AG10803 (cell line): ENCODE data around the gene PHACTR1.

Experiments used
- DNase-seq: peaks from one replicate; pipeline ENCODE4 v3.0.0; 2010; ENCODE audit warnings: low read depth
- H3K4me3 ChIP-seq: 2 replicates; pipeline ENCODE4 v1.5.1; 2011; ENCODE audit warnings: mild to moderate bottlenecking, low read length, control low read depth
- CTCF ChIP-seq: conservative IDR thresholded peaks from 2 replicates; pipeline ENCODE4 v1.5.1; 2011; ENCODE audit warnings: mild to moderate bottlenecking, low read length, control low read depth, inconsistent platforms

The PHACTR1 gene

DNA sequence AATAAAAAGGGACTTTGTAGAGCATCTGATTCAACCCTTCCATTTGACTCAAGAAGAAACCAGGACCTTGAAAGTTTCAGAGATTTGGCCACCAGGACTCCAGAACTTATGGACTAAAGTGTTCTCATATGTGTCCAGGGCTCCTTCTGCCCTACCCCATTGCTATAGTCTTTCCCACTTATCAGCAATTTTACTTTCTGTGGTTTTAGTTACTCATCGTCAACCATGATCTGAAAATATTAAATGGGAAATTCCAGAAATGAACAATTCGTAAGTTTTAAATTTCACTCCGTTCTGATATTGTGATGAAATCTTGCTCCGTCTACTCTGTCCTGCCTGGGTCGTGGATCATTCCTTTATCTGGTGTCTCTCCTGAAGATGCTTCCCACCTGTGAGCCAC lies 259.8 kb downstream of the PHACTR1 start:
- TF ChIP-seq CTCF: no peak
- no peak for DNase-seq
- H3K4me3 ChIP-seq: no peak overlapping the region

DNA sequence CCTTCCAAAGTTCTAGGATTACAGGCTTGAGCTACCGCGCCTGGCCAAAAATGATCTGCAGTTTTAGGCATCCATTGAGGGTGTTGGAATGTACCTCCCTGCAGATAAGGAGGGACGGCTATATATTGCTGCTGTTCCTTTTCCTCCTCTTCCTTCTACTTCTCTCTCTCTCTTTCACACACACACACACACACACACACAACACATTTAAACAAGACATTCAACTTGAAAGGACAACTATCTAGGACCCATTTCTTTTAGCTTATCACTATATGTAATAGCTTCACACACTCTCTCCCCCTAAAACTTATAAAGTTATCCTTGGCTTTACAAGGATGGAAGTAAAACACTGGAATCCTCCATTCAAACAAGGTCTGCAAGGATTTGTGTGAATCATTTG lies 260.6 kb downstream of the PHACTR1 start:
- TF ChIP-seq CTCF: no peak
- DNase-seq: no peak
- H3K4me3 ChIP-seq: no peak overlapping the region

- TF ChIP-seq CTCF: no peak
Observed at GRCh38 chr6:12977806-12978205, 261.2 kb downstream of the PHACTR1 start.

DNA sequence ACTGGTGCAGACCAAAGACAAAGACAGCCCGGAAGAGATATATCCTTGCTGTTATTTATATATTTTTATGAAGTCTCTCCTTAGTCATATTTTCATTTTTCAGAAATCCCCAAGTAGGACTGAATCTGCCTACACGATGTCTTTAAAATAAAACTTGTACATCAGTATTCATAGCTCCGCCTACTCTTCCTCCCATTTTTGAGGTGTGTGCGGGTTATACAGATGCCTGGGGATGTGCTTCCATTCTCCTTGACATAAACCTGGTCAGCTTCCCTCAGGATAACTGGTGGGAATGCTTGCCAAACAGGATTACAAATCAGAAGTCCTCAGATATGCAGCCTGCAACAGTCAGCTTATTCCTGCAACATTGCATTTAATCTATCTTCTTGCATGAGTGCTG lies 264.2 kb downstream of the PHACTR1 start:
- no peak for TF ChIP-seq CTCF
- no peak overlapping the region for H3K4me3 ChIP-seq

More at GRCh38 chr6:12977806-12978205, 261.2 kb downstream of the PHACTR1 start:
- no peak for DNase-seq
- no peak overlapping the region for H3K4me3 ChIP-seq

GRCh38 chr6:12984776-12985175 lies 268.2 kb downstream of the PHACTR1 start:
- TF ChIP-seq CTCF: no peak
- no peak overlapping the region for H3K4me3 ChIP-seq
- no peak for DNase-seq

More for the DNA sequence above, 264.2 kb downstream of the PHACTR1 start:
- DNase-seq: no peak

DNA sequence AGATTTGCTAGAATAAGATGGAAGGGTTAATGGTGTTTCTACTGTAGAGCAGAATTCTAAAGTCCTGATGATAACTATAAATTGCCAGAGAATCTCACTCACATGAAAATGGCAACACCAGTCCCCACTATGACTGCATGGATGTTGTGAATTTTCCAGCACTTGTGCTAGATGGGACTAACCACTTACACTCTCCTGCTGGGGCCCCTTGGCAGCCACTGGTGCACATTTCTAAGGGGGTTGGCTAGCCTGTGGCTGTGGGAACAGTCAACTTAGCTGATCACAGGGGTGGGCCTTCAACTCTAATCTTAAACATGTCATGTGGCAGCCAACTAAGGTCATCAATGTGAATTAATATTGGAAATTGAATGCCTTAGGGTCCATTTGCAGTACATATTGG lies 271.2 kb downstream of the PHACTR1 start:
- no peak for TF ChIP-seq CTCF
- no peak overlapping the region for H3K4me3 ChIP-seq
- no peak for DNase-seq

DNA sequence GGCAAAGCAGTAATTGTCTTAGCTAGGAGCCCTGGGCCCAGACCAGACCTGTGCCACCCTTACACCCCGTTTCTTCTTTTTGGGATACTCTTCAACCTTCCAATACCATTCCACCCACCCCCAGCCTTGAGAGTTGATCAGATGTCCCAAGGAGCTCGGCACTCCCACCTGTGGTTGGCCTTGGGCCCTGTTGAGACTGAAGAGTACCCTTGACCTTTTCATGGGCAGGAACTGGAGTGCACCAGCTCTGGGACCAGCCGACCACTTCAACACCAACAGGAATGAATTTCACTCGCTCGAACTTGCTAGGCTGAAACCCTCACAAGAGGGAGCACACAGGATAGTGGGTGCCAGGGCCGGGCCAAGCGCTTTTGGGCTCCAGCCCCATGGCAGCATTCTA lies 273.6 kb downstream of the PHACTR1 start:
- H3K4me3 ChIP-seq: no peak overlapping the region
- TF ChIP-seq CTCF: no peak
- DNase-seq: no peak
